H1 (cell line): ENCODE measurements around the gene PTPN9. TPM values are rescaled to one million over a fixed set of nuclear protein-coding genes. Genes with fewer than 3 reads are reported as not detected.
A peak's percentile ranks its signal among the peaks of the same experiment; 100 is the strongest.

Experiments
- CTCF ChIA-PET: fragments of 300-600 bp; sonication (Branson Sonifier 250); formaldehyde crosslinking; loops from one replicate; lab custom pipeline; 2021; ENCODE audit not compliant: partially characterized antibody; lab: Charles Lee
- POLR2A ChIA-PET: fragments of 300-600 bp; sonication (Branson Sonifier 250); formaldehyde crosslinking; loops from one replicate; lab custom pipeline; 2021; ENCODE audit warnings: inconsistent platforms; ENCODE audit not compliant: partially characterized antibody; lab: Charles Lee
- DNase-seq, 2 experiments: peaks; one replicate each; pipeline versions ENCODE4 v3.0.0 to v3.0.0-alpha.2; 2010 to 2022; ENCODE audit warnings: low spot score in 2 of 2, low read depth in 1 of 2, mixed read lengths in 1 of 2
- FAIRE-seq: peaks from 2 replicates; lab custom pipeline; 2011; peaks lifted over from hg19 to GRCh38; lab: Jason Lieb, UNC
- H2AFZ ChIP-seq: 2 replicates; pipeline ENCODE4 v1.8.1; 2012; ENCODE audit warnings: low read length, inconsistent platforms
- H2AK5ac ChIP-seq: 2 replicates; pipeline ENCODE4 v1.6.1; 2013; ENCODE audit warnings: low read depth, low read length
- H2BK120ac ChIP-seq: replicated peaks from 2 replicates; pipeline ENCODE3; 2013; ENCODE audit warnings: low read depth, low read length, inconsistent platforms
- H2BK12ac ChIP-seq: 2 replicates; pipeline ENCODE4 v1.6.1; 2013; ENCODE audit warnings: low read depth, low read length
- H2BK15ac ChIP-seq: 2 replicates; pipeline ENCODE4 v1.6.1; 2013; ENCODE audit warnings: low read length
- H2BK20ac ChIP-seq: 2 replicates; pipeline ENCODE4 v1.6.1; 2013; ENCODE audit warnings: low read length
- H2BK5ac ChIP-seq: 2 replicates; pipeline ENCODE4 v1.6.1; 2013; ENCODE audit warnings: low read depth, low read length
- H3K14ac ChIP-seq: 2 replicates; pipeline ENCODE4 v1.6.1; 2013; ENCODE audit warnings: inconsistent platforms; ENCODE audit not compliant: insufficient read length
- H3K18ac ChIP-seq: 2 replicates; pipeline ENCODE4 v1.6.1; 2013; ENCODE audit warnings: low read length; ENCODE audit errors: extremely low read depth
- H3K23ac ChIP-seq: 2 replicates; pipeline ENCODE4 v1.6.1; 2013; ENCODE audit warnings: inconsistent platforms; ENCODE audit not compliant: insufficient read length
- H3K23me2 ChIP-seq: 2 replicates; pipeline ENCODE4 v1.6.1; 2013; ENCODE audit warnings: low read depth, low read length
- H3K27ac ChIP-seq: 2 replicates; pipeline ENCODE4 v1.6.1; 2011; ENCODE audit warnings: low read depth, low read length, inconsistent platforms
- H3K27me3 ChIP-seq, 4 experiments: replicated peaks in 1 of 4; 1 replicate in 1 of 4; 2 replicates in 3 of 4; pipeline versions ENCODE4 v1.6.1 to v1.8.1; 2011 to 2013; ENCODE audit warnings: low read length in 3 of 4, mild to moderate bottlenecking in 3 of 4, inconsistent platforms in 2 of 4, mixed read lengths in 2 of 4, moderate library complexity in 1 of 4; ENCODE audit not compliant: control insufficient read depth in 3 of 4, insufficient read depth in 3 of 4; ENCODE audit errors: extremely low read depth in 1 of 4
- H3K36me3 ChIP-seq, 4 experiments: 2 replicates each; pipeline versions ENCODE4 v1.6.1 to v1.8.1; 2011 to 2013; ENCODE audit warnings: mild to moderate bottlenecking in 4 of 4, low read length in 3 of 4, moderate library complexity in 2 of 4, control low read depth in 1 of 4, inconsistent platforms in 1 of 4; ENCODE audit not compliant: insufficient read depth in 4 of 4, control insufficient read depth in 2 of 4
- H3K4ac ChIP-seq: replicated peaks from 2 replicates; pipeline ENCODE3; 2013; ENCODE audit warnings: low read length, low read depth, mixed read lengths, inconsistent platforms; ENCODE audit not compliant: insufficient read length
- H3K4me1 ChIP-seq, 4 experiments: replicated peaks in 1 of 4; 1 replicate in 1 of 4; 2 replicates in 3 of 4; pipeline versions ENCODE4 v1.6.1 to v1.8.1; 2011 to 2013; ENCODE audit warnings: low read length in 3 of 4, inconsistent platforms in 2 of 4, mixed read lengths in 1 of 4; ENCODE audit not compliant: insufficient read depth in 4 of 4, control insufficient read depth in 3 of 4
- H3K4me2 ChIP-seq, 2 experiments: 2 replicates each; pipeline versions ENCODE4 v1.6.1 to v1.8.1; 2011 to 2013; ENCODE audit warnings: low read depth in 2 of 2, low read length in 2 of 2, control low read depth in 1 of 2, inconsistent platforms in 1 of 2, mild to moderate bottlenecking in 1 of 2; ENCODE audit not compliant: insufficient read depth in 1 of 2
- H3K4me3 ChIP-seq, 4 experiments: fragments of 200-600, 300-600 bp in 1 of 4; sonication (generic), shearing (Covaris generic), sonication (Bioruptor Twin) in 1 of 4; 2 replicates each; pipeline versions ENCODE4 v1.5.1 to v1.8.1; 2011 to 2016; ENCODE audit warnings: low read length in 4 of 4, low read depth in 3 of 4, control low read depth in 2 of 4, inconsistent platforms in 2 of 4, mild to moderate bottlenecking in 2 of 4, mixed read lengths in 1 of 4, moderate library complexity in 1 of 4; ENCODE audit not compliant: insufficient read depth in 2 of 4; ENCODE audit errors: extremely low read depth in 1 of 4
- H3K56ac ChIP-seq: replicated peaks from 2 replicates; pipeline ENCODE3; 2013; ENCODE audit warnings: low read depth, mild to moderate bottlenecking, mixed read lengths, low read length, inconsistent platforms; ENCODE audit not compliant: insufficient read length
- H3K79me1 ChIP-seq: 2 replicates; pipeline ENCODE4 v1.6.1; 2013; ENCODE audit warnings: low read depth, low read length, control low read depth
- H3K79me2 ChIP-seq, 2 experiments: 2 replicates each; pipeline versions ENCODE4 v1.6.1 to v1.8.1; 2012 to 2013; ENCODE audit warnings: low read length in 2 of 2, mild to moderate bottlenecking in 2 of 2, inconsistent platforms in 1 of 2; ENCODE audit not compliant: insufficient read depth in 2 of 2, control insufficient read depth in 1 of 2
- H3K9ac ChIP-seq, 4 experiments: replicated peaks in 1 of 4; 1 replicate in 1 of 4; 2 replicates in 3 of 4; pipeline versions ENCODE4 v1.6.1 to v1.8.1; 2011 to 2013; ENCODE audit warnings: low read depth in 3 of 4, low read length in 3 of 4, control low read depth in 2 of 4, mild to moderate bottlenecking in 2 of 4, moderate library complexity in 2 of 4, inconsistent platforms in 1 of 4; ENCODE audit errors: extremely low read depth in 1 of 4
- H3K9me3 ChIP-seq, 2 experiments: 2 replicates each; pipeline versions ENCODE4 v1.6.1 to v1.8.1; 2012 to 2013; ENCODE audit warnings: mild to moderate bottlenecking in 2 of 2, moderate library complexity in 2 of 2, control low read depth in 1 of 2, inconsistent platforms in 1 of 2, low read depth in 1 of 2, low read length in 1 of 2, mixed read lengths in 1 of 2; ENCODE audit not compliant: insufficient read depth in 2 of 2
- H4K20me1 ChIP-seq, 2 experiments: replicated peaks in 1 of 2; 2 replicates each; pipeline versions ENCODE3 to v1.8.1; 2011 to 2013; ENCODE audit warnings: inconsistent platforms in 2 of 2, low read length in 2 of 2, mild to moderate bottlenecking in 1 of 2; ENCODE audit not compliant: insufficient read depth in 2 of 2, control insufficient read depth in 1 of 2
- H4K5ac ChIP-seq: 2 replicates; pipeline ENCODE4 v1.6.1; 2013; ENCODE audit warnings: low read length, low read depth, mixed read lengths, inconsistent platforms; ENCODE audit not compliant: insufficient read length
- H4K8ac ChIP-seq: 2 replicates; pipeline ENCODE4 v1.8.0; 2013; ENCODE audit warnings: mild to moderate bottlenecking, moderate library complexity, low read length, inconsistent platforms; ENCODE audit not compliant: insufficient read depth; ENCODE audit errors: extremely low read depth
- H4K91ac ChIP-seq: replicated peaks from 2 replicates; pipeline ENCODE3; 2013; ENCODE audit warnings: low read length, mixed read lengths, inconsistent platforms; ENCODE audit not compliant: insufficient read length
- BACH1 ChIP-seq: IDR thresholded peaks from 2 replicates; pipeline ENCODE4 v1.6.1; 2012; ENCODE audit warnings: low read length, improper control_type of control experiment
- CTCF ChIP-seq, 3 experiments: IDR thresholded peaks; 1 replicate in 2 of 3; 2 replicates in 1 of 3; pipeline versions ENCODE4 v1.5.1 to v1.6.1; 2011; ENCODE audit warnings: low read length in 3 of 3, mild to moderate bottlenecking in 3 of 3, inconsistent platforms in 2 of 3, low read depth in 1 of 3, moderate library complexity in 1 of 3; ENCODE audit not compliant: insufficient read depth in 1 of 3; ENCODE audit errors: control extremely low read depth in 1 of 3
- FOSL1 ChIP-seq: IDR thresholded peaks from 2 replicates; pipeline ENCODE4 v1.6.1; 2011; ENCODE audit warnings: mild to moderate bottlenecking, low read depth, low read length, moderate library complexity; ENCODE audit not compliant: insufficient read depth
- GABPA ChIP-seq: IDR thresholded peaks from 2 replicates; pipeline ENCODE4 v1.6.1; 2011; ENCODE audit warnings: mild to moderate bottlenecking, low read length, moderate library complexity, borderline replicate concordance; ENCODE audit not compliant: insufficient read depth
- HDAC2 ChIP-seq, 2 experiments: fragments of 300-600 bp in 1 of 2; sonication (generic) in 1 of 2; IDR thresholded peaks; 2 replicates each; pipeline ENCODE4 v1.6.1; 2011 to 2012; ENCODE audit warnings: low read depth in 2 of 2, low read length in 2 of 2, mild to moderate bottlenecking in 2 of 2, moderate library complexity in 2 of 2, borderline replicate concordance in 1 of 2, inconsistent platforms in 1 of 2
- RAD21 ChIP-seq, 2 experiments: IDR thresholded peaks in 1 of 2; conservative IDR thresholded peaks in 1 of 2; 2 replicates each; pipeline ENCODE4 v1.6.1; 2011; ENCODE audit warnings: low read depth in 2 of 2, low read length in 2 of 2, improper control_type of control experiment in 1 of 2, inconsistent platforms in 1 of 2, mild to moderate bottlenecking in 1 of 2, moderate library complexity in 1 of 2
- RFX5 ChIP-seq: IDR thresholded peaks from 2 replicates; pipeline ENCODE4 v1.6.1; 2011; ENCODE audit warnings: low read depth, low read length, improper control_type of control experiment, borderline replicate concordance
- TCF12 ChIP-seq: IDR thresholded peaks from 2 replicates; pipeline ENCODE4 v1.6.1; 2011; ENCODE audit warnings: low read depth, mild to moderate bottlenecking, low read length
- WGBS, 2 experiments: shearing (Covaris generic) in 1 of 2; methylation state at CpG; one replicate each; pipeline versions ENCODE4 v1.1.6 to v1.1.7; 2013 to 2015; ENCODE audit warnings: low lambda C conversion rate in 2 of 2, mixed read lengths in 2 of 2, inconsistent platforms in 1 of 2, low coverage in 1 of 2, missing lambda C conversion rate in 1 of 2; ENCODE audit not compliant: insufficient replicate concordance in 2 of 2, insufficient coverage in 1 of 2, insufficient read length in 1 of 2; ENCODE audit errors: extremely low coverage in 1 of 2, missing lambda C conversion rate in 1 of 2; 5-methylcytosine and 5-hydroxymethylcytosine counted together
- polyA plus RNA-seq, 7 experiments: library from polyadenylated mRNA; depleted of rRNA in 3 of 7; stranded (reverse) in 5 of 7; unstranded in 2 of 7; fragments of >200 nt in 5 of 7; fragments of 200-250 nt in 2 of 7; gene quantifications; 1 replicate in 5 of 7; 2 replicates in 1 of 7; 4 replicates in 1 of 7; pipeline versions ENCODE4 v1.2.1 to v1.2.3, GENCODE V29; 2011 to 2013; ENCODE audit warnings: missing spikeins in 2 of 7, mixed read lengths in 2 of 7
- total RNA-seq: library from RNA; stranded (reverse); fragmentation: NEBNext Ultra II Directional; extraction: Animal tissue kit (Norgen Biotek cat#: 25700); gene quantifications from 2 replicates; pipeline ENCODE4 v1.2.1, GENCODE V29; 2021

PTPN9 gene
- total and polyA plus RNA-seq, 2 of the 8 experiments (the other 6 are each of a cell fraction or from before 2014, with no cell fraction given) = 46.6 to 57.4 TPM

- Histone ChIP-seq H3K23ac (no peak overlapping the region), H4K91ac (no peak overlapping the region), H4K5ac (no peak overlapping the region), H2BK120ac (no peak overlapping the region), H3K79me2 (no peaks in the 10 kb centered on the region), H3K4me1 (no peaks in the 10 kb centered on the region), H3K27me3 (no peaks in the 10 kb centered on the region), H2AK5ac (no peak overlapping the region), H3K56ac (no peak overlapping the region), H3K9me3 (no peaks in the 10 kb centered on the region), H3K4ac (no peak overlapping the region), H3K4me2 (no peak overlapping the region), H2AFZ (no peak overlapping the region), H3K36me3 (peaks cover 5 to 16% (median 7%) of the 10 kb centered on the region in 4 experiments; a peak in 5 of 8 replicates), H3K9ac (no peak overlapping the region), H3K18ac (no peak overlapping the region), H3K27ac (no peak overlapping the region), H2BK5ac (no peak overlapping the region), H2BK12ac (no peak overlapping the region), H3K79me1 (no peaks in the 10 kb centered on the region), H4K20me1 (no peaks in the 10 kb centered on the region), H2BK20ac (no peak overlapping the region), H3K4me3 (no peak overlapping the region), H4K8ac (no peak overlapping the region), H3K14ac (no peak overlapping the region), H3K23me2 (no peaks in the 10 kb centered on the region), H2BK15ac (no peak overlapping the region)
- FAIRE-seq (peak; percentile 39), DNase-seq (no peak)
- POLR2A ChIA-PET = interaction anchor here (1.1 to 1.3 kb wide), 2 partner anchors 9 to 19 kb away, joined by 3 to 6 read pairs; partner anchors contain the start of gene PTPN9
- WGBS, 2 experiments = 80% methylated on average over 3 of the region's 3 CpGs; no CpG with 5 or more reads in 1 of the 2 experiments
- CTCF ChIA-PET = interaction anchor here (0.6 to 4.5 kb wide), 43 partner anchors 8 to 244 kb away, joined by 3 to 35 read pairs (median 5); partner anchors contain the start of genes PTPN9 and SNUPN
- no peak for TF ChIP-seq HDAC2 (IDR thresholded peaks at IDR 0.05; ENCODE audit: borderline replicate concordance in 1 of 2, low read depth in 2 of 2, low read length in 2 of 2)
- TF ChIP-seq RAD21 (IDR thresholded peaks at IDR 0.05 in 1 of 2, conservative IDR thresholded peaks at IDR 0.05 in 1 of 2; ENCODE audit: low read depth in 2 of 2, low read length in 2 of 2) = peak; percentile 42 to 56
- no peak for TF ChIP-seq BACH1
- peak in 2 of 3 experiments; percentile 39 to 52; a peak in 3 of 4 replicates for TF ChIP-seq CTCF (IDR thresholded peaks at IDR 0.05; ENCODE audit: control extremely low read depth in 1 of 3, insufficient read depth in 1 of 3, low read depth in 1 of 3, low read length in 3 of 3)
- no peak for TF ChIP-seq GABPA
- no peak for TF ChIP-seq TCF12
- no peak for TF ChIP-seq FOSL1
- TF ChIP-seq RFX5 = no peak
These were observed 18.7 kb upstream of the PTPN9 start for GRCh38 chr15:75597667-75598341.
